ENCODE measurements around the gene ATG13.
A peak's percentile ranks its signal among the peaks of the same experiment; 100 is the strongest.
"Not testable (repeated sequence)": the region's sequence is repeated elsewhere in the genome, so short reads cannot be mapped to it uniquely, and the experiment has no call there.

Gene ATG13

DNA sequence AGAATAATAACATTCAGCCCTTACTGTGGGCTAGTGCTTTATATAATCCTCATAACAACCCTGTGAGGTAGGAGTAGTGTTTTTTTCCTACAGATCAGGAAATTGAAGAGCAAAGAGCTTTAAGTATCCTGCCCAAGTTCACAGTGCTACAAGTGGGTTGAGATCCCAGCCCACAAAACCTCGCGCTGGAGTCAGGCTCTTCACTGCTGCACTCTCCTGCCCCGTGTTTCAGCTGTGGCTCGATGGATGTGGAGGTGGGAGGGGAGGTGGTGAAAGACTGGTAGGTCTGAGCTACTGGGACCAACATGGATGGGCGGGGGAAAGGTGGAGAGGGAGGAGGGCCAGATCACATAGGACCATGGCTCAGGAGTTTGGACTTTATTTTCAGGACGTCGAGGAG is 89.5 kb downstream of the ATG13 start:
- Histone ChIP-seq H3K4me3 (ENCODE audit: insufficient read length, low read depth) (no peak overlapping the region), H3K36me3 (ENCODE audit: insufficient read depth, insufficient read length, low read length) (peaks cover 80% of the 10 kb centered on the region), H3K9me3 (ENCODE audit: insufficient read depth, low read length) (no peaks in the 10 kb centered on the region), H3K27me3 (ENCODE audit: insufficient read depth, insufficient read length) (no peaks in the 10 kb centered on the region), H3K4me1 (ENCODE audit: insufficient read depth, insufficient read length) (no peaks in the 10 kb centered on the region), H3K9ac (ENCODE audit: insufficient read length, low read depth) (no peak overlapping the region)
- no peak for DNase-seq (ENCODE audit: low read depth, low spot score)
- TF ChIP-seq YY1 (IDR thresholded peaks at IDR 0.05; ENCODE audit: insufficient read depth, insufficient read length) = no peak

- peaks cover 57% of the 10 kb centered on the region for H3K36me3 ChIP-seq (ENCODE audit: insufficient read depth, insufficient read length, low read length)
- DNase-seq (ENCODE audit: low read depth, low spot score); H3K9me3 ChIP-seq (ENCODE audit: insufficient read depth, low read length); H3K4me3 ChIP-seq (ENCODE audit: insufficient read length, low read depth); H3K4me1 ChIP-seq (ENCODE audit: insufficient read depth, insufficient read length); H3K27me3 ChIP-seq (ENCODE audit: insufficient read depth, insufficient read length); H3K9ac ChIP-seq (ENCODE audit: insufficient read length, low read depth): not testable (repeated sequence)
Measured at GRCh38 chr11:46709351-46709750, 92.0 kb downstream of the ATG13 start.

DNA sequence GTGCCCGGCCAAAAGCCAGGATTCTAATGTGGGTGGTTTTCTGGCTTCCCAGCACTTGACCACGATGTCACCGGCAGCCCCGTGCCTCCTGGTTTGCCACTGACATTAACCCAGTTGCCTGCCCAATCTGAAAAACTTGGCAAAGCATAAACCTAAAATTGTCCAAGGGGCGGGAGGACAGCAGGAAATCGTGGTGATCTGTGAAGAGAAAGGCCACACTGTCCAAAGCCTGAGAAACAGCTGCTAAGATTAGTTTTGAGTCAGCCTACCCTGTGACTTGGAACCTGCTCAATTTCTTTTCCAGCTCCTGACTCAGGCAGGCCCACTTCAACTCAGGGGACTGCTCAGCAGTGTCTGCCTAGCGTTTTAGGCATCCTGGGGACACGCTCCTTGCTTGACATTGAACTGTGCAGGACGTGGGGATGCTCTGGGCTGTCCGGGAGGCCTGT is 93.5 kb downstream of the ATG13 start:
- H3K36me3 ChIP-seq (ENCODE audit: insufficient read depth, insufficient read length, low read length) = peaks cover 42% of the 10 kb centered on the region
- H3K27me3 ChIP-seq (ENCODE audit: insufficient read depth, insufficient read length) = no peaks in the 10 kb centered on the region
- no peak for DNase-seq (ENCODE audit: low read depth, low spot score)
- no peak overlapping the region for H3K4me3 ChIP-seq (ENCODE audit: insufficient read length, low read depth)
- no peak for TF ChIP-seq ZNF274 (IDR thresholded peaks at IDR 0.05; ENCODE audit: low read depth, low read length)
- no peak for TF ChIP-seq YY1 (IDR thresholded peaks at IDR 0.05; ENCODE audit: insufficient read depth, insufficient read length)
- no peak for TF ChIP-seq SUZ12 (IDR thresholded peaks at IDR 0.05; ENCODE audit: extremely low read depth, insufficient read depth, insufficient read length)
- H3K9me3 ChIP-seq (ENCODE audit: insufficient read depth, low read length) = no peaks in the 10 kb centered on the region
- no peak overlapping the region for H3K9ac ChIP-seq (ENCODE audit: insufficient read length, low read depth)
- no peaks in the 10 kb centered on the region for H3K4me1 ChIP-seq (ENCODE audit: insufficient read depth, insufficient read length)

GRCh38 chr11:46711303-46711702 is 94.0 kb downstream of the ATG13 start:
- DNase-seq (ENCODE audit: low read depth, low spot score) = no peak
- TF ChIP-seq SUZ12 (IDR thresholded peaks at IDR 0.05; ENCODE audit: extremely low read depth, insufficient read depth, insufficient read length) = no peak
- TF ChIP-seq ZNF274 (IDR thresholded peaks at IDR 0.05; ENCODE audit: low read depth, low read length) = no peak
- TF ChIP-seq YY1 (IDR thresholded peaks at IDR 0.05; ENCODE audit: insufficient read depth, insufficient read length) = no peak
- Histone ChIP-seq H3K9ac (ENCODE audit: insufficient read length, low read depth) (no peak overlapping the region), H3K27me3 (ENCODE audit: insufficient read depth, insufficient read length) (no peaks in the 10 kb centered on the region), H3K4me1 (ENCODE audit: insufficient read depth, insufficient read length) (no peaks in the 10 kb centered on the region), H3K36me3 (ENCODE audit: insufficient read depth, insufficient read length, low read length) (peaks cover 38% of the 10 kb centered on the region), H3K9me3 (ENCODE audit: insufficient read depth, low read length) (no peaks in the 10 kb centered on the region), H3K4me3 (ENCODE audit: insufficient read length, low read depth) (no peak overlapping the region)

DNA sequence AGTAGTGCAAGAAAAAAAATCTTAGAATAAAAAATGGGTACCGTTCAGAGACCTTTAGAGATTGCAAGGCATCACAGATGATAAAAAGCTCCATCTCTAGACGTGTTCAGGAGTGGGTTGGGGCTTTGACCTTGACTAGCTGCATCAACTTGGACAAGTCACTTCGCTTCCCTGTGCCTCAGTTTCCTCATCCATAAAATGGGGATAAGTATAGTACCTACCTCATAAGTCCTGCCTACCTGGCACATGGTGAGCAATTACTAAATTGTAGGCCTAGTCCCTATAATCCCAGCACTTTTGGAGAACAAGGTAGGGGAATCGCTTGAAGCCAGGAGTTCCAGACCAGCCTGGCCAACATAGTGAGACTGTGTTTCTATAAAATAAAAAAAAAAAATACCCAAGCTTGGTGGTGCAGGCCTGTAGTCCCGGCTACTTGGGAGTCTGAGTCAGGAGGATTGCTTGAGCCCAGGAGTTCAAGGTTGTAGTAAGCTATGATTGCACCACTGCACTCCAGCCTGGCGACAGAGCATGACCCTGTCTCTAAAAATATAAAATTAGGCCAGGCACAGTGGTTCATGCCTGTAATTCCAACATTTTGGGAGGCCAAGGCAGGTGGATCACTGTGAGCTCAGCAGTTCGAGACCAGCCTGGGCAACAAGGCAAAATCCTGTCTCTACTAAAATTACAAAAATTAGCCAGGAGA is 95.7 kb downstream of the ATG13 start:
- TF ChIP-seq ZNF274 (IDR thresholded peaks at IDR 0.05; ENCODE audit: low read depth, low read length) (no peak), YY1 (IDR thresholded peaks at IDR 0.05; ENCODE audit: insufficient read depth, insufficient read length) (no peak), SUZ12 (IDR thresholded peaks at IDR 0.05; ENCODE audit: extremely low read depth, insufficient read depth, insufficient read length) (no peak)
- Histone ChIP-seq H3K4me1 (ENCODE audit: insufficient read depth, insufficient read length) (peaks cover under 1% of the 10 kb centered on the region), H3K9me3 (ENCODE audit: insufficient read depth, low read length) (no peaks in the 10 kb centered on the region)

DNA sequence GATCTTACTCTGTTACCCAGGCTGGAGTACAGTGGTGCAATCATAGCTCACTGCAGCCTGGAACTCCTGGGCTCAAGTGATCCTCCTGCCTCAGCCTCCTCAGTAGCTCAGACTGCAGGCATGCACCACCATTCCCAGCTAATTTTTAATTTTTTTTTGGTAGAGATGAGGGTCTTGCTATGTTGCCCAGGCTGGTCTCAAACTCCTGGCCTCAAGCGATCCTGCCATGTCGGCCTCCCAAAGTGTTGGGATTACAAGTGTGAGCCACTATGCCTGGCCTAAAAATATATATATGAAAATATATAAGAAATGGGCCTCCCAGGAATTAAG is 100.4 kb downstream of the ATG13 start:
- H3K9me3 ChIP-seq (ENCODE audit: insufficient read depth, low read length); DNase-seq (ENCODE audit: low read depth, low spot score); H3K27me3 ChIP-seq (ENCODE audit: insufficient read depth, insufficient read length); H3K36me3 ChIP-seq (ENCODE audit: insufficient read depth, insufficient read length, low read length); H3K4me3 ChIP-seq (ENCODE audit: insufficient read length, low read depth); H3K9ac ChIP-seq (ENCODE audit: insufficient read length, low read depth): not testable (repeated sequence)
- H3K4me1 ChIP-seq (ENCODE audit: insufficient read depth, insufficient read length) = peaks cover 11% of the 10 kb centered on the region

More for the DNA sequence above, 95.7 kb downstream of the ATG13 start:
- Histone ChIP-seq H3K36me3 (ENCODE audit: insufficient read depth, insufficient read length, low read length) (peaks cover 21% of the 10 kb centered on the region), H3K27me3 (ENCODE audit: insufficient read depth, insufficient read length) (no peaks in the 10 kb centered on the region), H3K9ac (ENCODE audit: insufficient read length, low read depth) (no peak overlapping the region), H3K4me3 (ENCODE audit: insufficient read length, low read depth) (no peak overlapping the region)
- no peak for DNase-seq (ENCODE audit: low read depth, low spot score)

- TF ChIP-seq ZNF274 (IDR thresholded peaks at IDR 0.05; ENCODE audit: low read depth, low read length) (no peak), SUZ12 (IDR thresholded peaks at IDR 0.05; ENCODE audit: extremely low read depth, insufficient read depth, insufficient read length) (no peak), YY1 (IDR thresholded peaks at IDR 0.05; ENCODE audit: insufficient read depth, insufficient read length) (no peak)
- no peaks in the 10 kb centered on the region for H3K9me3 ChIP-seq (ENCODE audit: insufficient read depth, low read length)
- peak overlapping the region; percentile 44 for H3K9ac ChIP-seq (ENCODE audit: insufficient read length, low read depth)
- no peaks in the 10 kb centered on the region for H3K27me3 ChIP-seq (ENCODE audit: insufficient read depth, insufficient read length)
- DNase-seq (ENCODE audit: low read depth, low spot score) = no peak
- H3K4me3 ChIP-seq (ENCODE audit: insufficient read length, low read depth) = no peak overlapping the region
- peaks cover 11% of the 10 kb centered on the region for H3K4me1 ChIP-seq (ENCODE audit: insufficient read depth, insufficient read length)
- H3K36me3 ChIP-seq (ENCODE audit: insufficient read depth, insufficient read length, low read length) = no peaks in the 10 kb centered on the region
Measured at GRCh38 chr11:46718155-46719019, 101.0 kb downstream of the ATG13 start.

Measured in NT2/D1 (cell line).